Omental fat pad (tissue), 4 donors: Measurements from ENCODE around the gene SRD5A1. TPM values are rescaled to one million over a fixed set of nuclear protein-coding genes. Genes with fewer than 3 reads are reported as not detected.
"Not testable (repeated sequence)": the region's sequence is repeated elsewhere in the genome, so short reads cannot be mapped to it uniquely, and the experiment has no call there.

Source experiments
- ATAC-seq: fragments of 150-250 bp; one replicate; pipeline ENCODE4 v1.9.1; 2016; ENCODE audit warnings: mild to moderate bottlenecking, moderate library complexity; ENCODE audit not compliant: low FRiP score
- DNase-seq: peaks from one replicate; pipeline ENCODE4 v3.0.0-alpha.2; 2019; ENCODE audit warnings: low spot score
- total RNA-seq, 4 donors: library from RNA; depleted of rRNA; stranded (reverse); fragments of >200 nt; gene quantifications; one replicate each; pipeline ENCODE4 v1.1.0, GENCODE V29; 2016
- TF ChIP-seq, protein P1 (sequence below), 3 donors: fragments of 450-650 bp; IDR thresholded peaks; one replicate each; pipeline ENCODE4 v1.5.1; 2016 to 2017; ENCODE audit warnings: antibody characterized with exemption in 3 of 3, mild to moderate bottlenecking in 3 of 3, moderate library complexity in 2 of 3

SRD5A1 gene
- total RNA-seq, 4 donors from 2014 or later, result 2.3 to 6.7 (median 6.0) TPM

DNA sequence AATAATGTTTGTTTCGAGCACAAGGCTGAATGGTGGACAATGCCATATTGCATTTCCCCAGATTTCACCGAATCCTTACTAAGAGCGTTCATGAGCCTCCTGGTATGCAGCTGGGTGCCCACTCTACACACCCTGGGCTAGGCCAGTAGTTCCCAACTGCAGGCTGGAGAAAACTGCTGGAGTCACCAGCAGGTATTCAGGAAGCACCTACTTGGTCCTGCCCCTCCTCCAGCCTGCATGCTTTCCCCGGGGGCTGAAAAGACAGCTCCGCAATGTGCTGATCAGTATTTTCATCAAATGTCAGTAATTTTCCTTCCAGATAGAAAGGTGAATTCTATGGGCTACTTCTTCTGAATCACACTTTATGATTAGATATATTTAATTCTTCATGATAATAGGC, 34.4 kb downstream of the SRD5A1 start:
- TF ChIP-seq, protein P1, sequence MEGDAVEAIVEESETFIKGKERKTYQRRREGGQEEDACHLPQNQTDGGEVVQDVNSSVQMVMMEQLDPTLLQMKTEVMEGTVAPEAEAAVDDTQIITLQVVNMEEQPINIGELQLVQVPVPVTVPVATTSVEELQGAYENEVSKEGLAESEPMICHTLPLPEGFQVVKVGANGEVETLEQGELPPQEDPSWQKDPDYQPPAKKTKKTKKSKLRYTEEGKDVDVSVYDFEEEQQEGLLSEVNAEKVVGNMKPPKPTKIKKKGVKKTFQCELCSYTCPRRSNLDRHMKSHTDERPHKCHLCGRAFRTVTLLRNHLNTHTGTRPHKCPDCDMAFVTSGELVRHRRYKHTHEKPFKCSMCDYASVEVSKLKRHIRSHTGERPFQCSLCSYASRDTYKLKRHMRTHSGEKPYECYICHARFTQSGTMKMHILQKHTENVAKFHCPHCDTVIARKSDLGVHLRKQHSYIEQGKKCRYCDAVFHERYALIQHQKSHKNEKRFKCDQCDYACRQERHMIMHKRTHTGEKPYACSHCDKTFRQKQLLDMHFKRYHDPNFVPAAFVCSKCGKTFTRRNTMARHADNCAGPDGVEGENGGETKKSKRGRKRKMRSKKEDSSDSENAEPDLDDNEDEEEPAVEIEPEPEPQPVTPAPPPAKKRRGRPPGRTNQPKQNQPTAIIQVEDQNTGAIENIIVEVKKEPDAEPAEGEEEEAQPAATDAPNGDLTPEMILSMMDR (IDR thresholded peaks at IDR 0.05), result no peak
- ATAC-seq (no peak), DNase-seq (no peak)

DNA sequence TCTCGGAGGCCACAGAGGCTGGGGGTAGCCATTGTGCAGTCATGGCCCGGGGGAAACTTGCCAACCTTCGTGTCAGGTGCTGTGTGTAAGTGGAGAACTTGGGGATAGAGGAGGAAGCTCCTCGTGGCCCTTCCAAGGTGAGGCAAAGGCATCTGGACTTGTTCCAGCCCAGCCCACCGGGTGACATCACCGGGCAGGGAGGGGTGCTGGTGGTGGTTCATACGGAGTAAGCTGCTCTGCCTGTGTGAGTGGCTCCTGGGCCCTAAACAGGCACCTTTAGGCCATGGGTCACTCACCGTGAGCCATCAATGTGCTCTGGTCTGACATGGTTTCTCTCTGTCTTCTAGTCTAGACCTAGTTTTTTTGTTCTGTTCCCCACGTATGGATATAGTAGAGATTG, 35.5 kb downstream of the SRD5A1 start:
- not testable (repeated sequence) for ATAC-seq, DNase-seq

DNA sequence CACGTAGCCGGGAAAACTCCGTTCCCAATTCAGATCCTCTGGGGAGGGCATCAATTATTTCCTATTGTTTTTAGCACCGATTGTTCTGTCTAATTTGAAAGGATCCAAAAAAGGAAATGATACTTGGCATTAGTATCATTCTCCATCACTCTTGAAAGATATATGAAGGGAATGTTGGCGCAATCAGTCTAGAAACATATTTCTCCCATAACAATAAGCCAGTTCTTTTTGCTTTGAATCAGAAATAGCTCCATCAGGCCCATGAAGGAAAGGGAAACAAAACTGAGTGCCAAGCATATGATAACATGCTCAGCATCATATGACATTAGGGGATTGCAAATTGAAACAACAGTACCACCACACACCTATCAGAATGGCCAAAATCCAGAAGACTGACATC, 39.8 kb downstream of the SRD5A1 start:
- DNase-seq (no peak), ATAC-seq (no peak)
- TF ChIP-seq, protein P1 (IDR thresholded peaks at IDR 0.05), result no peak

DNA sequence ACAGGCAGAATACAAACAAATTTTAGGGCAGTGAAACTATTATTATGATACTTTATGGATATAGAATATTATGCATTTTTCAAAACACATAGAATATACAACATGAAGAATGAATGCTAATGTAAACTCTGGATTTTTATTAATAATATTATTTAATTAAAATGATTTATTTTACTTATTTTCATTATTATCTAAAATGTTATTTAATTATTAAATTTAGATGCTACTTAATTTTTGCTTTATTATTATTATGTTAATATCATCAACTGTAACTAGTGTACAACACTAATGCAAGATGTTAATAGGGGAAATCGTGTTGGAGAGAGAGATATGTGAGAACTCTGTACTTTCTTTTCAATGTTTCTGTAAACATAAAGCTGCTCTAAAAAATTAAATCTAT, 40.7 kb downstream of the SRD5A1 start:
- ATAC-seq (no peak), DNase-seq (no peak)
- TF ChIP-seq, protein P1 (IDR thresholded peaks at IDR 0.05), result no peak

DNA sequence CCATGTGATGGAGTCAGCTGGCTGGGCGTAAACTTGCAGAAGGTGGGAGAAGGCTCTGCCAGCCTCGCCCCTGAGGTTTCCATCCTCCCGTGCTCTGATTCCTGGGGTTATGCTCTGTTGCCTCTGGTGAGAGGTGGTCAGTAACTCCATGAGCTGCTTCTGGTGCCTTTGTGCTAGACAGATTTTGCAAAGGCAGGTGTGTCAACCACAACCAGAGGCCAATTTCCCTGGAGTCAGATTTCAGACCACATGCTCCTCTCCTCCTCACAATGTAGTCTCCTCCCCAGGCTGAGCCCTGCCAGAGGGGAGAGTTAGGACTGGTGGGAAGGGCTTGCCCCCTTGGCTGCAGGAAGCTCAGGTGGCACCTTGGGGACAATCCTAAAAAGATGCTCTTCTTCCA, 41.2 kb downstream of the SRD5A1 start:
- TF ChIP-seq, protein P1 (IDR thresholded peaks at IDR 0.05), result no peak
- DNase-seq, result no peak
- ATAC-seq, result no peak

DNA sequence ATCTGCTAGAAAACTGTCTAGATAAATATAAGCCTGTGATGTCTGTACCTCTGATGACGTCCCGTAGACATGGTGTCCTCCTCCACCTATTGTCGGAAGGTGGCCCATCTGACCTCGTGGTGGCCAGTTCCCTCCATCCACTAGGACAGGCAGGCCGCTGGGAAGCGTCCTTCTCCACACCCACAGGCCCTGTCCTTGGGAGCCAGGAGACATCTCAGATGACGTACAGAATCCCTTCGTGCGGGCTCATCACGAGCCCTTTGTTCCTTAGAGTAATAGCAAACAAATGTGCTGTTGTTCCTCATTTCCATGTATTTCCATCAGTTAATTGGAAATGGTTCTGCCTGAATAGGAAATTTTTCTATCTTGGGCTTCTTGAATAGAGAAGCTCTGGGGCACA, 41.6 kb downstream of the SRD5A1 start:
- TF ChIP-seq, protein P1 (IDR thresholded peaks at IDR 0.05), result no peak
- no peak for ATAC-seq
- DNase-seq, result no peak

DNA sequence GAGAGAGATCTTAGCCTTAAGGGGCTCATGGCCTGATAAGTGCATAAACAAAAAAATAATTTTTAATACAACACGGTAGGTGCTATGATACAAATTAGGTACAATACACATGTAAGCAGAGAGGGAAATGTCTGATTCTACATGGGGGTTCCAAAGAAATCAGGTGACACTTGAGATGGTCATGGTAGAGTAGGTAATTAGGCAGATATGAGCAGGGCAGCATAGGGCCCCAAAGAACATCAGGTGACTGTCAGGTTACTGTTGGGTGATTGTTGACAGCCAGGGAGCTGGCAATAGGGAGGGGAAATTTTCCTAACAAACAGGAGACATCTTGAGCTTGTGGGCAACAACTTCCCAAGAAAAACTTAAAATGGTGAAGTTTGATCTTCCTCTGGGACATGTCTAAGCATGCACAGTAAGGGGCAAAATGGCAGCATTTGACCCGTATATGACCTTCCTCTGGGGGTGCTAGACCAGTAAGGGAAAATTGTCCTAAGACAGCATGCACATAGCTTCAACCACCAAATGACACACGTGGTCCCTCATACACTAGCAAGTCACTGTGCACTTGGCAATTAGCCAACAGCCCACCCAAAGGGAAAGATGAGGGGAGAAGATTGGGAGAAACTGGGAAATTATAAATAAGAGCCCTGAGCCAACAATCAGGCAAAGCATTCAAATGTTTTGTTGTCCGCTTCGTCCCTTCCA, 42.7 kb downstream of the SRD5A1 start:
- TF ChIP-seq, protein P1 (IDR thresholded peaks at IDR 0.05), result no peak
- ATAC-seq, result no peak

More for the DNA sequence above, 42.7 kb downstream of the SRD5A1 start:
- DNase-seq, result no peak
